ENCODE measurements around the gene DGKB.

DNA sequence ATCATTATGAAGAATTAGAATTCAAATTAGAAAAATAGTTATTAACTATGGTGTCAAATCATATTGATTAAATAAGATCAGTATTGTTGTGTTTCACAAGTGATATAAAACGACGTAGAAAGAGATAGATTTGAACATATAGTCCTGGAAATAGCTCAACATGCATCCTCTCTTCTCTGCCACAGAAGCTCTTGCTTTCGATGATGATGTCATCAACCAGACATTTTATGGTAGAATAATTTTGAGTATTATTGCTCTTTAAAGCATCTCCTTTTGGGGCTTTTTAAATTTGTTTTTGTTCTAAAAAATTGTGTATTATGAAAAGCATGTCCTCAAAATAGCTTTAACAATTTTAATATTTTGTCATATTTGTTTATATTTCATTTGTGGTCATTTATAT is 95.0 kb downstream of the DGKB start:
- no peak for TF ChIP-seq SP1 (IDR thresholded peaks at IDR 0.05)
- TF ChIP-seq TARDBP (IDR thresholded peaks at IDR 0.05) = no peak
- no peak for TF ChIP-seq ELF4 (IDR thresholded peaks at IDR 0.05)
- no peak for TF ChIP-seq BHLHE40 (IDR thresholded peaks at IDR 0.05; ENCODE audit: borderline replicate concordance)
- no peak for TF ChIP-seq FOXK2 (IDR thresholded peaks at IDR 0.05)
- no peak for TF ChIP-seq FOXM1 (IDR thresholded peaks at IDR 0.05; ENCODE audit: borderline replicate concordance)
- no peak for TF ChIP-seq L3MBTL2 (conservative IDR thresholded peaks at IDR 0.05)

All from HEK293T (cell line).